ENCODE results near the gene MLLT1.

- TF ChIP-seq CTCF (IDR thresholded peaks at IDR 0.05) (no peak), POLR2A (IDR thresholded peaks at IDR 0.05) (no peak)
Measured at GRCh38 chr19:6278740-6279619, 795 bp downstream of the MLLT1 start.

Data from lower leg skin (tissue), 3 donors.